GM18505 (cell line): Measurements from ENCODE around the gene NMNAT2.

Experiments
- ATAC-seq: cut with Tn5 transposase; IDR thresholded peaks from one replicate; pipeline ENCODE4 v1.9.1; 2021; ENCODE audit not compliant: unreplicated experiment
- POLR2A ChIP-seq: IDR thresholded peaks from 4 replicates; pipeline ENCODE4 v1.6.1; 2011; ENCODE audit warnings: borderline replicate concordance; ENCODE audit not compliant: insufficient read depth, insufficient read length; ENCODE audit errors: extremely low read depth

NMNAT2 gene

GRCh38 chr1:183206538-183207122 lies 211.6 kb downstream of the NMNAT2 start:
- TF ChIP-seq POLR2A, result no peak
- no peak for ATAC-seq

- TF ChIP-seq POLR2A, result no peak
- no peak for ATAC-seq
Measured at GRCh38 chr1:183205196-183205781, 212.9 kb downstream of the NMNAT2 start.

- no peak for TF ChIP-seq POLR2A
- no peak for ATAC-seq
Measured at GRCh38 chr1:183203094-183203493, 215.1 kb downstream of the NMNAT2 start.

- ATAC-seq, result no peak
- TF ChIP-seq POLR2A, result no peak
Measured at GRCh38 chr1:183200451-183200850, 217.7 kb downstream of the NMNAT2 start.

GRCh38 chr1:183199304-183199703 lies 218.9 kb downstream of the NMNAT2 start:
- TF ChIP-seq POLR2A, result no peak
- ATAC-seq, result no peak

- ATAC-seq, result no peak
Measured at GRCh38 chr1:183198463-183198862, 219.7 kb downstream of the NMNAT2 start.

More at GRCh38 chr1:183198463-183198862, 219.7 kb downstream of the NMNAT2 start:
- no peak for TF ChIP-seq POLR2A
